Measurements from ENCODE around the gene PTGER4. TPM values are rescaled to one million over a fixed set of nuclear protein-coding genes. Genes with fewer than 3 reads are reported as not detected.

PTGER4 gene
- total and polyA plus RNA-seq, 2 experiments from 2014 or later, result 0.41 TPM; not detected in 1

- in situ Hi-C loops (cut with MboI), result no loop called here
- Histone ChIP-seq H3K9ac (no peak overlapping the region), H3K4me1 (ENCODE audit: insufficient read depth) (peaks cover 36% of the 10 kb centered on the region), H3K9me2 (ENCODE audit: insufficient read depth) (no peaks in the 10 kb centered on the region), H2AFZ (no peak overlapping the region), H3F3A (ENCODE audit: insufficient read depth) (peaks cover 9% of the 10 kb centered on the region; the same call in 1 of the 2 replicates), H3K4me3 (no peak overlapping the region), H3K36me3 (ENCODE audit: low read depth) (no peaks in the 10 kb centered on the region), H3K27ac (no peak overlapping the region), H3K27me3 (replicated peaks; ENCODE audit: insufficient read depth) (peaks cover 13% of the 10 kb centered on the region), H3K4me2 (ENCODE audit: unreplicated experiment) (peak overlapping the region; percentile 51), H3K79me2 (ENCODE audit: insufficient read depth) (no peaks in the 10 kb centered on the region), H3K9me3 (ENCODE audit: low read depth) (no peaks in the 10 kb centered on the region), H4K20me1 (ENCODE audit: insufficient read depth) (no peaks in the 10 kb centered on the region)
- 72 to 81% methylated on average over 2 of the region's 2 CpGs for WGBS, 2 experiments (ENCODE audit: low coverage in 1 of 2, low lambda C conversion rate in 2 of 2, missing lambda C conversion rate in 2 of 2)
- TF ChIP-seq EZH2phosphoT487 (IDR thresholded peaks at IDR 0.05; ENCODE audit: insufficient read depth, low read depth) (no peak), EZH2 (IDR thresholded peaks at IDR 0.05; ENCODE audit: insufficient read depth, poor library complexity, severe bottlenecking) (no peak)
- no peak for DNase-seq
Observed at GRCh38 chr5:40678026-40678425, 1.7 kb upstream of the PTGER4 start.

- Histone ChIP-seq H3K36me3 (ENCODE audit: low read depth) (no peaks in the 10 kb centered on the region), H3K9me2 (ENCODE audit: insufficient read depth) (no peaks in the 10 kb centered on the region), H2AFZ (peak overlapping the region; percentile 82), H3K4me1 (ENCODE audit: insufficient read depth) (peaks cover 36% of the 10 kb centered on the region), H3K9ac (peak overlapping the region; percentile 38; the same call in 1 of the 2 replicates), H3K79me2 (ENCODE audit: insufficient read depth) (no peaks in the 10 kb centered on the region), H4K20me1 (ENCODE audit: insufficient read depth) (no peaks in the 10 kb centered on the region), H3K27me3 (replicated peaks; ENCODE audit: insufficient read depth) (peaks cover 13% of the 10 kb centered on the region), H3K4me2 (ENCODE audit: unreplicated experiment) (peak overlapping the region; percentile 85), H3K27ac (no peak overlapping the region), H3F3A (ENCODE audit: insufficient read depth) (peaks cover 9% of the 10 kb centered on the region; the same call in 1 of the 2 replicates), H3K9me3 (ENCODE audit: low read depth) (no peaks in the 10 kb centered on the region), H3K4me3 (peak overlapping the region; percentile 76)
- in situ Hi-C loops (cut with MboI), result no loop called here
- WGBS, 2 experiments (ENCODE audit: low coverage in 1 of 2, low lambda C conversion rate in 2 of 2, missing lambda C conversion rate in 2 of 2), result 10 to 13% methylated on average over 11 to 12 of the region's 12 CpGs
- DNase-seq, result no peak
- no peak for TF ChIP-seq EZH2phosphoT487 (IDR thresholded peaks at IDR 0.05; ENCODE audit: insufficient read depth, low read depth)
- no peak for TF ChIP-seq EZH2 (IDR thresholded peaks at IDR 0.05; ENCODE audit: insufficient read depth, poor library complexity, severe bottlenecking)
Observed at GRCh38 chr5:40678460-40679147, 1.1 kb upstream of the PTGER4 start.

GRCh38 chr5:40679148-40679912 is 385 bp upstream of the PTGER4 start:
- Histone ChIP-seq H3K9ac (peak overlapping the region; percentile 65), H3K4me2 (ENCODE audit: unreplicated experiment) (peak overlapping the region; percentile 85), H3K9me2 (ENCODE audit: insufficient read depth) (no peaks in the 10 kb centered on the region), H3K36me3 (ENCODE audit: low read depth) (no peaks in the 10 kb centered on the region), H3K9me3 (ENCODE audit: low read depth) (no peaks in the 10 kb centered on the region), H2AFZ (peak overlapping the region; percentile 82), H3K79me2 (ENCODE audit: insufficient read depth) (no peaks in the 10 kb centered on the region), H3K4me1 (ENCODE audit: insufficient read depth) (peaks cover 36% of the 10 kb centered on the region), H3F3A (ENCODE audit: insufficient read depth) (peaks cover 9% of the 10 kb centered on the region; the same call in 1 of the 2 replicates), H3K27ac (peak overlapping the region; percentile 32; the same call in 1 of the 2 replicates), H3K27me3 (replicated peaks; ENCODE audit: insufficient read depth) (peaks cover 13% of the 10 kb centered on the region), H4K20me1 (ENCODE audit: insufficient read depth) (no peaks in the 10 kb centered on the region), H3K4me3 (peak overlapping the region; percentile 76)
- TF ChIP-seq EZH2phosphoT487 (IDR thresholded peaks at IDR 0.05; ENCODE audit: insufficient read depth, low read depth), result no peak
- no peak for TF ChIP-seq EZH2 (IDR thresholded peaks at IDR 0.05; ENCODE audit: insufficient read depth, poor library complexity, severe bottlenecking)
- DNase-seq, result peak; percentile 94
- in situ Hi-C loops (cut with MboI), result no loop called here
- WGBS, 2 experiments (ENCODE audit: low coverage in 1 of 2, low lambda C conversion rate in 2 of 2, missing lambda C conversion rate in 2 of 2), result 0 to 1% methylated on average over 19 to 57 of the region's 60 CpGs

- Histone ChIP-seq H3K4me1 (ENCODE audit: insufficient read depth) (peaks cover 36% of the 10 kb centered on the region), H3K9ac (no peak overlapping the region), H3K27me3 (replicated peaks; ENCODE audit: insufficient read depth) (peaks cover 13% of the 10 kb centered on the region), H3K27ac (no peak overlapping the region), H3F3A (ENCODE audit: insufficient read depth) (peaks cover 9% of the 10 kb centered on the region; the same call in 1 of the 2 replicates), H3K36me3 (ENCODE audit: low read depth) (no peaks in the 10 kb centered on the region), H3K79me2 (ENCODE audit: insufficient read depth) (no peaks in the 10 kb centered on the region), H3K4me2 (ENCODE audit: unreplicated experiment) (peak overlapping the region; percentile 85), H3K9me2 (ENCODE audit: insufficient read depth) (no peaks in the 10 kb centered on the region), H4K20me1 (ENCODE audit: insufficient read depth) (no peaks in the 10 kb centered on the region), H3K9me3 (ENCODE audit: low read depth) (no peaks in the 10 kb centered on the region), H3K4me3 (peak overlapping the region; percentile 76), H2AFZ (peak overlapping the region; percentile 82)
- in situ Hi-C loops (cut with MboI), result loop anchor here (10.0 kb wide), 2 partner anchors 736 to 966 kb away; no protein-coding TSS in a partner anchor
- WGBS, 2 experiments (ENCODE audit: low coverage in 1 of 2, low lambda C conversion rate in 2 of 2, missing lambda C conversion rate in 2 of 2), result 5 to 8% methylated on average over 33 to 34 of the region's 37 CpGs
- no peak for DNase-seq
- TF ChIP-seq EZH2 (IDR thresholded peaks at IDR 0.05; ENCODE audit: insufficient read depth, poor library complexity, severe bottlenecking), result peak; percentile 93
- TF ChIP-seq EZH2phosphoT487 (IDR thresholded peaks at IDR 0.05; ENCODE audit: insufficient read depth, low read depth), result no peak
Observed at GRCh38 chr5:40680741-40681362, 1.1 kb downstream of the PTGER4 start.
